Kidney epithelial cell (primary cell): ENCODE results near the gene GGT6. TPM values are rescaled to one million over a fixed set of nuclear protein-coding genes. Genes with fewer than 3 reads are reported as not detected.

Experiments used
- DNase-seq: peaks from one replicate; pipeline ENCODE4 v3.0.0-alpha.2; 2010; ENCODE audit warnings: low read depth
- H3K27me3 ChIP-seq: 2 replicates; pipeline ENCODE4 v1.6.0; 2011; ENCODE audit warnings: low read length; ENCODE audit not compliant: control insufficient read depth, insufficient read depth
- H3K36me3 ChIP-seq: 2 replicates; pipeline ENCODE4 v1.5.1; 2011; ENCODE audit warnings: low read length; ENCODE audit not compliant: control insufficient read depth, insufficient read depth
- H3K4me3 ChIP-seq: 2 replicates; pipeline ENCODE4 v1.5.1; 2011; ENCODE audit warnings: low read depth, mild to moderate bottlenecking, control low read depth, low read length
- total RNA-seq: library from RNA; depleted of rRNA; stranded (reverse); fragments of >200 nt; gene quantifications from 2 replicates; pipeline ENCODE4 v1.2.3, GENCODE V29; 2015
- TF ChIP-seq, protein P1 (sequence below): IDR thresholded peaks from 2 replicates; pipeline ENCODE4 v1.5.1; 2011; ENCODE audit warnings: mild to moderate bottlenecking, moderate library complexity, low read length, control low read depth, inconsistent platforms; ENCODE audit not compliant: insufficient read depth, poor library complexity, severe bottlenecking

Gene GGT6
- total RNA-seq, 1 donor from 2014 or later = 0.38 TPM

DNA sequence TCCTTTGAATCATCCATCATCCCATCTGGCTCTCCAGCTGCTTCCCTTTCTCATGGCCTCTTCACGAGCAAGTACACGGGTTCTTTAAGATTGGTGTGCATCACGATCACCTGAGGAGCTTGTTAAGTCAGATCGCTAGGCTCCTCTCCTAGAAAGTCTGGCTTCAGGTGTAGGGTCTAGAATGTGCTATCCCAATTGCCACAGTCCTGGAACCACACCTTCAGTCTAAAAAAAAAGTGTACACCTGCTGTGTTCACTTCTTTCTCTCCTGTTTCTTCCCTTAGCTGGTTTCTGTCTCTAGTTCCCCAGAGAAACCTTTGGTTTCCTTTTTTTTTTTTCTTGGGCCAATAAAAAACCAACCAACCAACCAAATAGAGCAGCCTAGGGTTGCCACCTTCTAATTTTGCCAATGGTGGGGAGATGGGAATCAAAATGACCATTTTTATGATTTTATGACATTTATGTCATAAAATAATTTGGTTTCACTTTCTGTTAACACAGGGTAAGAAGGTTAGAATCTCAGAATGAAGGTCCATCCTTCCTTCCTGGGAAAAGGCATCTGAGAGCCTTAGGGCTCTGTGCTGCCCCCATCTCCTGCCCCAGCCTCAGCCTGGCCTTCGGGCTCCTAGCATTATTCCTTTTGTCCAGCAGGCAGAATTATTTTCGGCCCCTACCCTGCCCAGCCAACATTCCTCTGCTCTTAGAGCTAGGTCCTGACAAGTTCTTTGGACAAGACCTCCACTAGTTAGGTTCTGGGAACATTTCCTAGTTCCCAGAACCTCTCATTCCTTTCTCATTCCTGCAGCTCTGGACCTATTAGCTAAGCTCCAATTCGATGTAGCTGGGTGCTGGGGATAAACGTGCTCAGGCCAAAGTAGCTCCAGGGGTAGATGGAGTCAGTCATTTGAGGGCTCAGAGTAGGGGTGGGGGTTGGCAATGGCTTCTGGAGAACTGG, 1.9 kb upstream of the GGT6 start:
- DNase-seq = no peak
- Histone ChIP-seq H3K27me3 (peaks cover 6% of the 10 kb centered on the region), H3K4me3 (no peak overlapping the region), H3K36me3 (no peaks in the 10 kb centered on the region)
- TF ChIP-seq, protein P1, sequence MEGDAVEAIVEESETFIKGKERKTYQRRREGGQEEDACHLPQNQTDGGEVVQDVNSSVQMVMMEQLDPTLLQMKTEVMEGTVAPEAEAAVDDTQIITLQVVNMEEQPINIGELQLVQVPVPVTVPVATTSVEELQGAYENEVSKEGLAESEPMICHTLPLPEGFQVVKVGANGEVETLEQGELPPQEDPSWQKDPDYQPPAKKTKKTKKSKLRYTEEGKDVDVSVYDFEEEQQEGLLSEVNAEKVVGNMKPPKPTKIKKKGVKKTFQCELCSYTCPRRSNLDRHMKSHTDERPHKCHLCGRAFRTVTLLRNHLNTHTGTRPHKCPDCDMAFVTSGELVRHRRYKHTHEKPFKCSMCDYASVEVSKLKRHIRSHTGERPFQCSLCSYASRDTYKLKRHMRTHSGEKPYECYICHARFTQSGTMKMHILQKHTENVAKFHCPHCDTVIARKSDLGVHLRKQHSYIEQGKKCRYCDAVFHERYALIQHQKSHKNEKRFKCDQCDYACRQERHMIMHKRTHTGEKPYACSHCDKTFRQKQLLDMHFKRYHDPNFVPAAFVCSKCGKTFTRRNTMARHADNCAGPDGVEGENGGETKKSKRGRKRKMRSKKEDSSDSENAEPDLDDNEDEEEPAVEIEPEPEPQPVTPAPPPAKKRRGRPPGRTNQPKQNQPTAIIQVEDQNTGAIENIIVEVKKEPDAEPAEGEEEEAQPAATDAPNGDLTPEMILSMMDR = no peak

DNA sequence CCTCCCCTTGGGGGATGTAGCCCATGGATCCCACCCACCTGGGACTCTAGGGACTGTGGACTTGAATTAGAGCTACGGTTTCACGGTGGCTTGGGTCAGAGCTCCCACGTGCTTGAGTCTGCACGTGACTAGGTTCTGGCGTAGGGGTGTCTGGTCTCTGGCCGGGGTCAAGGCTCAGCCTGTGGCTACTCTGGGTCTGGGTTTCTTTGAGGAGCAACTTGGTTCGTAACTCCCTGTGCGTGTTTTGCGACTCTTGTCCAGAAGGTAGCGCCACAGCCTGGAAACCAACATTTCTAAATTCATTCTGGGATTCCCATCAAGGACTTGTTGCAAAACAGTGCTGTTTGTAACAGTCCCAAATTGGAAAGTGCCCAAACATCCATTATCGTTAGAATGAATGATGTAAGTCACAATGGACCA, 470 bp upstream of the GGT6 start:
- DNase-seq = no peak
- TF ChIP-seq, protein P1 = peak; percentile 11
- H3K4me3 ChIP-seq = no peak overlapping the region
- H3K27me3 ChIP-seq = peaks cover 6% of the 10 kb centered on the region
- H3K36me3 ChIP-seq = no peaks in the 10 kb centered on the region

DNA sequence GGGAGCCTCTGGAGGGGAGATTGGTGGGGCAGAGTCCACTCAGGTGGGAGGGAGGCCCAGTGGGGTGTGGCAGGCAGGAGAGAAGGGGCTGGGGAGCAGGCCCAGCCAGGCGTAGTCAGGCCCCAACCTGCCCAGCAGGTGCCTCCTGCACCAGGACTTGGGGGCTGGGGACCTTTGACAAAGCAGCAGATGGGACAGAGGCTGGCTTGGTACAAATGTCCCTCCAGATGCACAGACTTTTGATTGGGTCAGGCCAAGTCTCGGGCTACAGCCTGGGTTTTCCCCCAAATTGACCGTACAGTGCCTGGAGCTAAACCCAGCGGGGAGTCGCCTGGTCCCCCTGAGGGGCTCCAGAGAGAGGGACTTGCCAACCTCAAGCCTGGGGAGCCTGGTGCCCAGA, 411 bp downstream of the GGT6 start:
- no peak for DNase-seq
- no peaks in the 10 kb centered on the region for H3K36me3 ChIP-seq
- TF ChIP-seq, protein P1 = no peak
- no peak overlapping the region for H3K4me3 ChIP-seq
- H3K27me3 ChIP-seq = peaks cover 6% of the 10 kb centered on the region

DNA sequence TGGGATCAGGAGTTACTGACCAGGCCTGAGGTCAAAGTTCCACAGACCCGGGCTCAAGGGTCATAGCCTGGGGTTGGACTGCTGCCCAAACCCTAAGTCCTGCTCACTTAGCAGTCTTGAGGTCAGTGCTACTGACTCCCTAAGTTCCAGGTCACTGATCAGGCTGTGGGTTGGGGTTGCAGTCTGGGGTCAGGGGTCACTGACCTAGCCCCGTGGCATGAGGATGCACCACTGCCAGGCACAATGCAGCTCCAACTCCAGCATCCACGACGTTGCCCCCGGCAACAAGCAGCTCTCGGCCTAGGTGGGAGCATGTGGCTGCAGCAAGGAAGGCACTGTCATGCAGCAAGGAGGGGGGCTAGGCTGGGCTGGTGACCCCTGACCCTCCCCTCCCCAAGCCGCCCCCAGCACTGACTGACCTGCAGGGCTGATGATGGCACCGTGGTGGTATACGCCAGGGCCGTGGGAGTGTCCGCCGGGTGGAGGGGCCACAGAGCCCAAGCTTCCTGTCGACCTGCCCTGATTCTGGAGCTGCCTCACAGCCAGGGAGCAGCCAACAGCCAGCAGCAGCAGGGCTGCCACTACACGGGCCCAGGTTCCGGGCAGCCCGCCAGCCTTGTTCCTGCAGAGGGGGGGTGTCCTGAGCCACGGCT, 1.1 kb downstream of the GGT6 start:
- DNase-seq = no peak
- no peaks in the 10 kb centered on the region for H3K36me3 ChIP-seq
- TF ChIP-seq, protein P1 = no peak
- peaks cover 6% of the 10 kb centered on the region for H3K27me3 ChIP-seq
- H3K4me3 ChIP-seq = no peak overlapping the region

DNA sequence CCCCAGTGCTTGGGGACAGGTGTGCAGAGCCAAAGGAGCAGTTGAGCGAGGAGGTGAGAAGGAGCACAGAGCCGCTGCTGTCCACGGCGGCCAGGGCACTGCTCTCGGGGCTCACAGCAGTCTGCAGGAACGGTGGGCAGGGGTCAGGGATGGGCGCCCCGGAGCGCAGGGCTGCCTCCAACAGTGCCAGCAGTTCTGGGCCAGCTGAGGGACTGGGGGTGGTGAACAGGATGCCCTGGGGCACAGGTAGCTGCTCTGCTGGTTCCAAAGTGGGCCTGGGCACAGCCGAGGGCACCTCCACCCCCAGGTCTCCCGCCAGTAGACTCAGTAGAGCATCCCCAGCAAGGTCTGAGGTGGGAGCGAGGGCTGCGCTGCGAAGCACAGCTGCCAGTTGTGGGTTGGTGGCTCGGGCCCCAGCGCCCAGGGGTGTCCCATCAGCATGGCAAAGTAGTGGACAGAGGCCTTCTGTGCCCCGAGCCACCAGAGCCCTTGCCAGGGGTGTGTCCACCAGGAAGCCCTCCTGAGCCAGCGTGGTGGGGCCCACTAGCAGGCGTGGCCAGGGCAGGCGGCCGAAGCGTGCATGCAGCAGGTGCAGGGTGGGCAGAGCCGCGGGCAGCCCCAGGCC, 1.9 kb downstream of the GGT6 start:
- Histone ChIP-seq H3K4me3 (no peak overlapping the region), H3K27me3 (peaks cover 6% of the 10 kb centered on the region), H3K36me3 (no peaks in the 10 kb centered on the region)
- TF ChIP-seq, protein P1 = no peak
- DNase-seq = no peak
